Urothelium cell line (cell line): ENCODE results near the gene SYNJ2.

Source experiments
- DNase-seq: peaks from one replicate; pipeline ENCODE4 v3.0.0; 2011; ENCODE audit warnings: low spot score, mixed read lengths
- FAIRE-seq: peaks from 2 replicates; lab custom pipeline; 2011; peaks lifted over from hg19 to GRCh38; lab: Jason Lieb, UNC

The SYNJ2 gene

GRCh38 chr6:157978021-157978783 is 3.5 kb upstream of the SYNJ2 start:
- DNase-seq = no peak
- no peak for FAIRE-seq

GRCh38 chr6:157980288-157981131 is 1.2 kb upstream of the SYNJ2 start:
- no peak for DNase-seq
- peak; percentile 37 for FAIRE-seq

- no peak for FAIRE-seq
Observed at GRCh38 chr6:157981132-157981394, 600 bp upstream of the SYNJ2 start.

GRCh38 chr6:157982102-157982562 is 469 bp downstream of the SYNJ2 start:
- FAIRE-seq = no peak
- peak; percentile 39 for DNase-seq

More at GRCh38 chr6:157981132-157981394, 600 bp upstream of the SYNJ2 start:
- DNase-seq = no peak

GRCh38 chr6:157982563-157983405 is 1.1 kb downstream of the SYNJ2 start:
- DNase-seq (peak; percentile 37), FAIRE-seq (no peak)

- no peak for DNase-seq
Observed at GRCh38 chr6:157983406-157984119, 1.9 kb downstream of the SYNJ2 start.

GRCh38 chr6:157984128-157984527 is 2.5 kb downstream of the SYNJ2 start:
- no peak for FAIRE-seq
- DNase-seq = no peak

More at GRCh38 chr6:157983406-157984119, 1.9 kb downstream of the SYNJ2 start:
- FAIRE-seq = no peak

- no peak for DNase-seq
Observed at GRCh38 chr6:157984686-157985225, 3.1 kb downstream of the SYNJ2 start.

GRCh38 chr6:157985378-157986155 is 3.9 kb downstream of the SYNJ2 start:
- FAIRE-seq (no peak), DNase-seq (no peak)

More at GRCh38 chr6:157984686-157985225, 3.1 kb downstream of the SYNJ2 start:
- no peak for FAIRE-seq

- FAIRE-seq (no peak), DNase-seq (no peak)
Observed at GRCh38 chr6:157987788-157988699, 6.4 kb downstream of the SYNJ2 start.

- DNase-seq (no peak), FAIRE-seq (no peak)
Observed at GRCh38 chr6:157988700-157989063, 7.0 kb downstream of the SYNJ2 start.

- FAIRE-seq = no peak
Observed at GRCh38 chr6:157989541-157990289, 8.1 kb downstream of the SYNJ2 start.

GRCh38 chr6:157990321-157991066 is 8.8 kb downstream of the SYNJ2 start:
- FAIRE-seq (no peak), DNase-seq (no peak)

More at GRCh38 chr6:157989541-157990289, 8.1 kb downstream of the SYNJ2 start:
- DNase-seq = peak; percentile 75

GRCh38 chr6:157991067-157991432 is 9.4 kb downstream of the SYNJ2 start:
- DNase-seq = no peak
- FAIRE-seq = no peak

GRCh38 chr6:157993076-157993475 is 11.4 kb downstream of the SYNJ2 start:
- no peak for FAIRE-seq
- no peak for DNase-seq

GRCh38 chr6:157994125-157994795 is 12.6 kb downstream of the SYNJ2 start:
- FAIRE-seq (no peak), DNase-seq (no peak)
